Neuronal stem cell (in vitro differentiated cells): Measurements from ENCODE around the gene TRIM9.
A peak's percentile ranks its signal among the peaks of the same experiment; 100 is the strongest.

Source experiments
- DNase-seq: peaks from one replicate; pipeline ENCODE4 v3.0.0-alpha.2; 2013; ENCODE audit warnings: low spot score
- H2AFZ ChIP-seq: one replicate; pipeline ENCODE4 v1.6.1; 2013; ENCODE audit warnings: mild to moderate bottlenecking, low read length, inconsistent platforms
- H2AK5ac ChIP-seq: 2 replicates; pipeline ENCODE4 v1.6.1; 2013; ENCODE audit warnings: low read depth, mild to moderate bottlenecking, inconsistent platforms, low read length, moderate library complexity, mixed read lengths
- H2BK120ac ChIP-seq: 2 replicates; pipeline ENCODE4 v1.6.1; 2013; ENCODE audit warnings: low read depth, mild to moderate bottlenecking, inconsistent platforms, low read length, moderate library complexity, mixed read lengths
- H2BK12ac ChIP-seq: one replicate; pipeline ENCODE4 v1.6.1; 2013; ENCODE audit warnings: low read length, inconsistent platforms
- H2BK15ac ChIP-seq: 2 replicates; pipeline ENCODE4 v1.6.1; 2013; ENCODE audit warnings: mild to moderate bottlenecking, low read length, inconsistent platforms, mixed read lengths
- H2BK5ac ChIP-seq: one replicate; pipeline ENCODE4 v1.6.1; 2013; ENCODE audit warnings: inconsistent platforms, mild to moderate bottlenecking, low read length, moderate library complexity
- H3K14ac ChIP-seq: one replicate; pipeline ENCODE4 v1.6.1; 2013; ENCODE audit warnings: low read length, inconsistent platforms
- H3K18ac ChIP-seq: 2 replicates; pipeline ENCODE4 v1.6.1; 2013; ENCODE audit warnings: low read length, inconsistent platforms
- H3K23ac ChIP-seq: 2 replicates; pipeline ENCODE4 v1.6.1; 2013; ENCODE audit warnings: low read depth, mild to moderate bottlenecking, mixed read lengths, low read length, inconsistent platforms; ENCODE audit not compliant: poor library complexity
- H3K27ac ChIP-seq: replicated peaks from 3 replicates; pipeline ENCODE4 v1.5.1; 2013; ENCODE audit warnings: low read length, inconsistent platforms
- H3K27me3 ChIP-seq, 3 experiments: 2 replicates each; pipeline ENCODE4 v1.6.1; 2013; ENCODE audit warnings: low read length in 3 of 3, mild to moderate bottlenecking in 2 of 3, inconsistent platforms in 1 of 3, low read depth in 1 of 3, mixed read lengths in 1 of 3, moderate library complexity in 1 of 3; ENCODE audit not compliant: control insufficient read depth in 3 of 3, insufficient read depth in 3 of 3
- H3K36me3 ChIP-seq, 2 donors: replicated peaks in 1 of 2; 2 replicates each; pipeline ENCODE4 v1.6.1; 2013; ENCODE audit warnings: low read length in 2 of 2; ENCODE audit not compliant: control insufficient read depth in 2 of 2, insufficient read depth in 2 of 2
- H3K4ac ChIP-seq: 2 replicates; pipeline ENCODE4 v1.6.1; 2013; ENCODE audit warnings: inconsistent platforms, mild to moderate bottlenecking, low read length, moderate library complexity
- H3K4me1 ChIP-seq, 2 donors: 1 replicate in 1 of 2; 2 replicates in 1 of 2; pipeline ENCODE4 v1.6.1; 2013; ENCODE audit warnings: low read length in 2 of 2, low read depth in 1 of 2; ENCODE audit not compliant: control insufficient read depth in 2 of 2, insufficient read depth in 1 of 2
- H3K4me2 ChIP-seq: one replicate; pipeline ENCODE4 v1.6.1; 2013; ENCODE audit warnings: mild to moderate bottlenecking, low read length, inconsistent platforms; ENCODE audit not compliant: insufficient read depth, poor library complexity, severe bottlenecking
- H3K4me3 ChIP-seq, 2 donors: 2 replicates each; pipeline ENCODE4 v1.5.1; 2013; ENCODE audit warnings: low read length in 2 of 2, mild to moderate bottlenecking in 2 of 2, inconsistent platforms in 1 of 2, moderate library complexity in 1 of 2
- H3K79me1 ChIP-seq: one replicate; pipeline ENCODE4 v1.6.1; 2013; ENCODE audit warnings: low read depth, mild to moderate bottlenecking, inconsistent platforms, low read length, moderate library complexity
- H3K9ac ChIP-seq: one replicate; pipeline ENCODE4 v1.6.1; 2013; ENCODE audit warnings: mild to moderate bottlenecking, low read depth, low read length, inconsistent platforms; ENCODE audit not compliant: poor library complexity
- H3K9me3 ChIP-seq, 2 donors: replicated peaks in 1 of 2; 2 replicates each; pipeline versions ENCODE3 to v1.6.1; 2013; ENCODE audit warnings: low read length in 2 of 2, mild to moderate bottlenecking in 2 of 2, inconsistent platforms in 1 of 2, low read depth in 1 of 2, mixed read lengths in 1 of 2, moderate library complexity in 1 of 2; ENCODE audit not compliant: control insufficient read depth in 2 of 2, insufficient read depth in 1 of 2
- H4K8ac ChIP-seq: one replicate; pipeline ENCODE4 v1.6.1; 2013; ENCODE audit warnings: low read depth, mild to moderate bottlenecking, inconsistent platforms, low read length, moderate library complexity
- H4K91ac ChIP-seq: one replicate; pipeline ENCODE4 v1.6.1; 2013; ENCODE audit warnings: low read length, low read depth, mild to moderate bottlenecking, inconsistent platforms; ENCODE audit not compliant: poor library complexity
- WGBS, 2 donors: extraction: QIAGEN DNeasy Blood & Tissue Kit; methylation state at CpG; one replicate each; pipeline ENCODE4 v1.1.7; 2013; ENCODE audit warnings: missing lambda C conversion rate in 2 of 2, mixed read lengths in 1 of 2; ENCODE audit not compliant: insufficient read length in 2 of 2, insufficient replicate concordance in 1 of 2; ENCODE audit errors: extremely low coverage in 2 of 2; 5-methylcytosine and 5-hydroxymethylcytosine counted together

TRIM9 gene

GRCh38 chr14:51056421-51056820, 38.5 kb downstream of the TRIM9 start:
- no peaks in the 10 kb centered on the region for H3K79me1 ChIP-seq
- H4K91ac ChIP-seq, result no peak overlapping the region
- no peak overlapping the region for H3K9ac ChIP-seq
- H3K27ac ChIP-seq, result no peak overlapping the region
- H3K14ac ChIP-seq, result no peak overlapping the region
- no peak overlapping the region for H3K4me3 ChIP-seq
- no peak for DNase-seq
- H3K36me3 ChIP-seq, result no peaks in the 10 kb centered on the region
- H3K4me1 ChIP-seq, result peaks cover 0 to 2% of the 10 kb centered on the region in 2 donors
- H3K23ac ChIP-seq, result no peak overlapping the region
- no peak overlapping the region for H2BK5ac ChIP-seq
- no peak overlapping the region for H3K4me2 ChIP-seq
- no peak overlapping the region for H3K4ac ChIP-seq
- no peaks in the 10 kb centered on the region for H3K9me3 ChIP-seq
- no peak overlapping the region for H2BK120ac ChIP-seq
- no peak overlapping the region for H2BK15ac ChIP-seq
- no peaks in the 10 kb centered on the region for H3K27me3 ChIP-seq
- no peak overlapping the region for H2BK12ac ChIP-seq
- H4K8ac ChIP-seq, result no peak overlapping the region
- no peak overlapping the region for H2AFZ ChIP-seq
- no peak overlapping the region for H2AK5ac ChIP-seq
- H3K18ac ChIP-seq, result no peak overlapping the region

GRCh38 chr14:51053157-51053556, 41.7 kb downstream of the TRIM9 start:
- WGBS, 2 donors, result no CpG with 5 or more reads among the region's 2 CpGs

GRCh38 chr14:51044961-51045360, 49.9 kb downstream of the TRIM9 start:
- H3K4me3 ChIP-seq, result no peak overlapping the region
- no peak overlapping the region for H4K91ac ChIP-seq
- WGBS, 2 donors, result no CpG with 5 or more reads among the region's 3 CpGs
- H3K27me3 ChIP-seq, result no peaks in the 10 kb centered on the region
- no peak overlapping the region for H2AK5ac ChIP-seq
- no peak overlapping the region for H2BK15ac ChIP-seq
- no peak overlapping the region for H3K4me2 ChIP-seq
- H3K79me1 ChIP-seq, result no peaks in the 10 kb centered on the region
- H3K23ac ChIP-seq, result no peak overlapping the region
- no peak overlapping the region for H3K27ac ChIP-seq
- no peak overlapping the region for H2BK12ac ChIP-seq
- no peak for DNase-seq
- H3K4ac ChIP-seq, result no peak overlapping the region
- no peak overlapping the region for H2BK120ac ChIP-seq
- no peak overlapping the region for H4K8ac ChIP-seq
- H3K9me3 ChIP-seq, result no peaks in the 10 kb centered on the region
- H3K4me1 ChIP-seq, result peaks cover 2 to 34% of the 10 kb centered on the region in 2 donors
- no peak overlapping the region for H3K18ac ChIP-seq
- no peak overlapping the region for H3K9ac ChIP-seq
- no peaks in the 10 kb centered on the region for H3K36me3 ChIP-seq
- no peak overlapping the region for H2BK5ac ChIP-seq
- H3K14ac ChIP-seq, result no peak overlapping the region
- no peak overlapping the region for H2AFZ ChIP-seq

More at GRCh38 chr14:51053157-51053556, 41.7 kb downstream of the TRIM9 start:
- Histone ChIP-seq H3K4me2 (no peak overlapping the region), H4K8ac (no peak overlapping the region), H2BK120ac (no peak overlapping the region), H3K27me3 (no peaks in the 10 kb centered on the region), H3K36me3 (no peaks in the 10 kb centered on the region), H3K79me1 (no peaks in the 10 kb centered on the region), H3K18ac (no peak overlapping the region), H3K27ac (no peak overlapping the region), H3K9ac (no peak overlapping the region), H3K9me3 (no peaks in the 10 kb centered on the region), H2BK15ac (no peak overlapping the region), H3K4me1 (no peaks in the 10 kb centered on the region), H3K23ac (no peak overlapping the region), H2AFZ (no peak overlapping the region), H4K91ac (no peak overlapping the region), H3K4ac (no peak overlapping the region), H3K4me3 (no peak overlapping the region), H2AK5ac (no peak overlapping the region), H2BK5ac (no peak overlapping the region), H2BK12ac (no peak overlapping the region), H3K14ac (no peak overlapping the region)
- no peak for DNase-seq

- no peak overlapping the region for H3K4ac ChIP-seq
- no peaks in the 10 kb centered on the region for H3K36me3 ChIP-seq
- no peak overlapping the region for H3K4me3 ChIP-seq
- H3K4me1 ChIP-seq, result peaks cover 2 to 34% of the 10 kb centered on the region in 2 donors
- H4K91ac ChIP-seq, result no peak overlapping the region
- DNase-seq, result no peak
- no peak overlapping the region for H3K14ac ChIP-seq
- no peak overlapping the region for H2BK120ac ChIP-seq
- H3K23ac ChIP-seq, result no peak overlapping the region
- H3K27me3 ChIP-seq, result no peaks in the 10 kb centered on the region
- no peak overlapping the region for H3K27ac ChIP-seq
- peak overlapping the region; percentile 52 for H2AFZ ChIP-seq
- WGBS, 2 donors, result no CpG with 5 or more reads among the region's 5 CpGs
- no peaks in the 10 kb centered on the region for H3K79me1 ChIP-seq
- no peak overlapping the region for H3K9ac ChIP-seq
- no peaks in the 10 kb centered on the region for H3K9me3 ChIP-seq
- no peak overlapping the region for H2BK15ac ChIP-seq
- H3K4me2 ChIP-seq, result no peak overlapping the region
- no peak overlapping the region for H2AK5ac ChIP-seq
- no peak overlapping the region for H4K8ac ChIP-seq
- H2BK5ac ChIP-seq, result no peak overlapping the region
- no peak overlapping the region for H2BK12ac ChIP-seq
- no peak overlapping the region for H3K18ac ChIP-seq
Measured at GRCh38 chr14:51041883-51042282, 53.0 kb downstream of the TRIM9 start.
